ENCODE data around the gene NEIL1. TPM values are rescaled to one million over a fixed set of nuclear protein-coding genes. Genes with fewer than 3 reads are reported as not detected.
"Not testable (repeated sequence)": the region's sequence is repeated elsewhere in the genome, so short reads cannot be mapped to it uniquely, and the experiment has no call there.

Gene NEIL1
- total and polyA plus RNA-seq, 2 of the 8 experiments (the other 6 are each of a cell fraction or from before 2014, with no cell fraction given): 10.4 to 10.9 TPM

GRCh38 chr15:75332093-75332492 lies 14.7 kb upstream of the NEIL1 start:
- H3K4me1 ChIP-seq (replicated peaks in 1 of 4; ENCODE audit: control insufficient read depth in 3 of 4, insufficient read depth in 4 of 4, low read length in 3 of 4); H2AK5ac ChIP-seq (ENCODE audit: low read depth, low read length); FAIRE-seq; H3K79me2 ChIP-seq (ENCODE audit: control insufficient read depth in 1 of 2, insufficient read depth in 2 of 2, low read length in 2 of 2); H3K4ac ChIP-seq (replicated peaks; ENCODE audit: insufficient read length, low read depth, low read length); H4K20me1 ChIP-seq (replicated peaks in 1 of 2; ENCODE audit: control insufficient read depth in 1 of 2, insufficient read depth in 2 of 2, low read length in 2 of 2); H3K36me3 ChIP-seq (ENCODE audit: control insufficient read depth in 2 of 4, insufficient read depth in 4 of 4, low read length in 3 of 4); H3K9me3 ChIP-seq (ENCODE audit: insufficient read depth in 2 of 2, low read depth in 1 of 2, low read length in 1 of 2); H4K91ac ChIP-seq (replicated peaks; ENCODE audit: insufficient read length, low read length); H3K79me1 ChIP-seq (ENCODE audit: low read depth, low read length); H2BK15ac ChIP-seq (ENCODE audit: low read length); H2BK12ac ChIP-seq (ENCODE audit: low read depth, low read length); H3K4me2 ChIP-seq (ENCODE audit: insufficient read depth in 1 of 2, low read depth in 2 of 2, low read length in 2 of 2); H3K27ac ChIP-seq (ENCODE audit: low read depth, low read length); H2BK5ac ChIP-seq (ENCODE audit: low read depth, low read length); CTCF ChIA-PET (ENCODE audit: partially characterized antibody); H3K18ac ChIP-seq (ENCODE audit: extremely low read depth, low read length); H3K23ac ChIP-seq (ENCODE audit: insufficient read length); H3K9ac ChIP-seq (replicated peaks in 1 of 4; ENCODE audit: extremely low read depth in 1 of 4, low read depth in 3 of 4, low read length in 3 of 4); DNase-seq (ENCODE audit: low read depth in 1 of 2, low spot score in 2 of 2); H3K23me2 ChIP-seq (ENCODE audit: low read depth, low read length); H3K4me3 ChIP-seq (ENCODE audit: extremely low read depth in 1 of 4, insufficient read depth in 2 of 4, low read depth in 3 of 4, low read length in 4 of 4); H4K5ac ChIP-seq (ENCODE audit: insufficient read length, low read depth, low read length); H3K14ac ChIP-seq (ENCODE audit: insufficient read length); H4K8ac ChIP-seq (ENCODE audit: extremely low read depth, insufficient read depth, low read length); H2BK120ac ChIP-seq (replicated peaks; ENCODE audit: low read depth, low read length); H3K27me3 ChIP-seq (replicated peaks in 1 of 4; ENCODE audit: control insufficient read depth in 3 of 4, extremely low read depth in 1 of 4, insufficient read depth in 3 of 4, low read length in 3 of 4); H2AFZ ChIP-seq (ENCODE audit: low read length); H2BK20ac ChIP-seq (ENCODE audit: low read length); H3K56ac ChIP-seq (replicated peaks; ENCODE audit: insufficient read length, low read depth, low read length): not testable (repeated sequence)
- POLR2A ChIA-PET (ENCODE audit: partially characterized antibody): interaction anchor here (0.6 kb wide), 1 partner anchor 27 kb away, joined by 3 read pairs; no protein-coding TSS in a partner anchor
- 81% methylated on average over 7 of the region's 7 CpGs; no CpG with 5 or more reads in 1 of the 2 experiments for whole genome bisulfite sequencing, 2 experiments (ENCODE audit: extremely low coverage in 1 of 2, insufficient coverage in 1 of 2, insufficient read length in 1 of 2, insufficient replicate concordance in 2 of 2, low coverage in 1 of 2, low lambda C conversion rate in 2 of 2, missing lambda C conversion rate in 1 of 2)
